NCI-H2107 treated with DMSO at 0.1 percent for 48 hours (cell line): Measurements from ENCODE around the gene NSD2.
"Not testable (repeated sequence)": the region's sequence is repeated elsewhere in the genome, so short reads cannot be mapped to it uniquely, and the experiment has no call there.

ENCODE experiments used
- DNase-seq: peaks from one replicate; lab custom pipeline; 2025; ENCODE audit not compliant: unreplicated experiment; lab: John Stamatoyannopoulos, UW

NSD2 gene

DNA sequence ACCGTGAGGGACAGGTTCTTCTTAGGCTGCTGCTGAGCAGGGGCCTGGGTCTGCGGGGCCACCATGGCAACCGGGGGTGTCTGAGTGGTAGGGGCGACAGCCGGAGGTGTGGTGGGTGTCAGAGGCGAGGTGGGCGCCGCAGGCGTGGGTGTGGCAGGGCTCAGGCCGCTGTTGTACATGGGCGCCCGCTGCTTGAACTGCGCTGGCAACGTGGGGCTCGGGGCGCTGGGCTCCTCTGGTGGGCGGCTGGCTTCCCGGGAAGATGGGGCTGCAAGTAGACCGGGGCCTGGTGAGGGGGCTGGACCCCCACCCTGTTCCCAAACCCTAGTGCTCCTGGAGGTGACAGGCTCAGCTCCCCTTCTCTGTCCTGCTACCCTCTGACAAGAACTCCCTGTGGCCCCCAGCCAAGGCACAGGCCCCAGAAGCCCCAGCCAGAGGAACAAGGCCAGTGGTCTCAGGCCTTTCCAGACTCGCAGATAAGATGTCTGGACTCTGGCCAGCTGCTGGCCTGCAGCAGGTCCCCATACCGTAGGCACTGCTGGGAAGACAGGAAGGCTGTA, 112.7 kb downstream of the NSD2 start:
- DNase-seq: no peak

DNA sequence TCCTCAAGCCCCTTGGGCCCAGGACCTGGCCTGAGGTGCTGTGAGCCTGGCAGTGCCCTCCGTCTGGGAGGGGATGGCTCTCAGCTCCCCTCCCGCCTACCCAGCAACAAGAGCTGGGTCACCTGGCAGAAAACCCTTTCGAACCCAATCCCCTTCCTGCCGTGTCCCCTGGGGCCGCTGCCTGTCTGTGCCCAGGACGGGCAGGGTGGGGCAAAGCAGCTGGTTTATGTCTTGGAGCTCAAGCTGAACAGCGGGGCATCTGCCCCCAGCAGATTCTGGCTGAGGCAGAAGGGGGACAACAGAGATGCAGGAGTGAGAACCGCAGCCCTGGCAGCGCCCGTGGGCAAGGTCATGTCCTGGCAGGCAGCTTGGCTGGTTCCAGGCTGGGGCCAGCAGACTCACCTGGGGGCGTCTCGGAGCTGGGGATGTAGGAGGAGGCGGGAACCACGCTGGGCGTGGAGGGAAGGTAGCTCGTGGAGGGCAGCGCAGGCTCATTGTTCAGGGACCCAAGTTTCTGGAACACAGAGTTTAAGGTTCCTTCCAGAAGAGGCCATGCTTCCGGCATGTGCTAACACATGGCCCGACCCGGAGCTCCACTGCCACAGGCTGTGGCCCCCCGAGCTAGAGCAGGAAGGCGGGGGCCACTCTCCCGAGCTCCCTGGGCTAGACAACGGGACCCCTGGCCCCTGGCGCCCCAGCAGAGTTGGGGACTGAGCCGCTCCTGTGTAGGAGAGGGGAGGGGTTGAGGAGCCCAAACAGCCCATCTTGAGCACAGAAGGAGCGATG, 113.4 kb downstream of the NSD2 start:
- DNase-seq: peak; percentile 6

DNA sequence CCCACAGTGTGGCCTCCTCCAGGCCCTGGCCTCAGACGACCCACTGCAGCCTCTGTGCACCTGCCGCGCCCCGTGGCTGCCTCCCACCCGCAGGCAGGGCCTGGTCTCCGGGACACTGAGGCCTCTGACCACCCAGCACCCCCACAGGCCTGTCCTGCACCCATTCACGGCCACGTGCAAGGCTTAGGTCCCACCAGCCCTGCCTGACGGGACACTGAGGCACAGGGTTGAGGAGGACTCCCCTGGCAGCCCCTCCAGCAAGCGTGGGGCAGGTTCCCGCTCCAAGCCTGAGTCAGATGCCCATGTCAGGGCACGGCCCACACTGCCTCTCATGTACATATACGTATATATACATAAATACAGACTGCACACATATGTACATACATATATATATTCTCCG, 114.1 kb downstream of the NSD2 start:
- DNase-seq: no peak

DNA sequence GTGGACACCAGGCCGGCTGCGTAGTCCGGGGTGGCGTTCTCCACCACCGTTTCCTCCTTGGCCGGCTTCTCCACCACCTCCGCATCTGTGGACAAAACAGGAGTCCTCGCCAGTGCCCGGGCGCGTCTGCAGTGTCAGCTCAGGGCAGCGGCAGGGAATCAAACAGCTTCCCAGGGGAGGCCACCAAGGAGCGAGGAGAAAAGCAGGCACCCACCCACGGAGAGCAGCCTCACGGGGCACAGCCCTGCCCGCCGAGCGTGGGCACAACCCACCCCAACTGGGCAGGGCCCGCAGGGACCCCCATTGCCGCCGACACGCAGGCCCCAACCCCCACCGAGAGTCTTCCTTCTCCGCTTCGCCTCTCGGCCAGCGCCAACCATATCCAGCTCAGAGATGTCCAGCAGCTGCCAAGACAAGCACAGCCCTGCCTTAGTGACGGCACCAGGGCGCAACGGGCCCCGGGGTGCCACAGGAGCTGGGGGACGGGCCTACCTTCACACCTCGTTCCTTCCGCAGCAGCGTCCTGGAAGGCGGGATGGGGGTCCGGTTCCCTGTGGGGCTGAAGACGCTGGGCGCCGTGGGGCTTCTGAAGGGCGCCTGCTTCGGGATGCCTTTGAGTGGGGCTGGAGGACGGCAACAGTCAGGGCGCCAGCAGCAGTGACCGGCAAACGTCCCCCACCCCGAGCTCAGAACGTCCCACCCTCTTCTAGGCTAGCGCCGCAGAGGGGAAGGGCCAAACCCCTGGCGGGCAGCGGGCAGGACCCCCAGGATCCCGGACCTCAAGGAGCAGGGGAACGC, 114.8 kb downstream of the NSD2 start:
- DNase-seq: no peak

DNA sequence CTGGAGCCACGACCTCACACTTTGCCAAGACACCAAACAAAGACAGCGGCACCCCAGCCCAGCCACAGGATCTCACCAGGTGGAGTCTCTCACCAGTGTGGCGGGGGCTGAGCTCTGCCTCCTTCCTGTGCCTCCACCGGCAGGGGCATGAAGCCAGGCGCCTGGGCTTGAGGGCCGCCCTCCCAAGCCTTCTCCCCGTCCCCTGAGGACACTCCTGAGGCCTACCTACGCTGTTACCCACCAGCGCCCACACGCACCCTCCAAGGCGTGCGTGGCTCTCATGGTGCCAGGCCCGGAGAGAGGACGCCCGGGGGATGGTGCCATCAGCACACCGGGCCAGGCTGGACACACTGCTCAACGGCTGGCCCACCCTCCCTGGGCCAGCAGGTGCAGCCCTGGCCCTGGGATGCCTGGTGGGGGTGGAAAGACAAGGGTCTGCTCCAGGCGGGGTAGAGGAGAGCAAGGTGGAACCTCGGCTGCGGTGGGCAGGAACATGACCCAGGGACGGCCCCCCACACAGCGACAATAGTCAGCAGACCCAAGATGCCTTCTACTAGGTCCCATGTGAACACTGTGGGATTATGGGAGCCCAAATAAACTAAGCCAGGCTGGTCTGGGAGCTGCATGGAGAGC, 115.5 kb downstream of the NSD2 start:
- no peak for DNase-seq

DNA sequence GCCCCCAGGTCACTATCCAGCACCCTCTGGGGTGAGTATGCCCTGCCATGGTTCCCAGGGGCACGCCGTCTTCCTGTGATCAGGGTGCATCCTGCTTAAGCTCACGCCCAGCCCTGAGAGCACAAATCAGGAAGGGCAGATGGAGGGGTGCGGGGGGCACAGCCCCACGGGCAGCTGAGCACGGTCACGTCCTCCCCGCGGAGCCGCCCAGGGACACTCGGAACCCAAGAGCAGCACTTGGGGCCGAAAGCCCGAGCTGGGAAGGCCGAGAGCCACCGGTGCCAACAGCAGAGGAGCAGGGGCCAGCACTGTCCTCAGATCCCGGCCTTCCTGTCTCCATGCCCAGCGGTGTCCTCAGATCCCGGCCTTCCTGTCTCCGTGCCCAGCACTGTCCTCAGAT, 116.1 kb downstream of the NSD2 start:
- no peak for DNase-seq

DNA sequence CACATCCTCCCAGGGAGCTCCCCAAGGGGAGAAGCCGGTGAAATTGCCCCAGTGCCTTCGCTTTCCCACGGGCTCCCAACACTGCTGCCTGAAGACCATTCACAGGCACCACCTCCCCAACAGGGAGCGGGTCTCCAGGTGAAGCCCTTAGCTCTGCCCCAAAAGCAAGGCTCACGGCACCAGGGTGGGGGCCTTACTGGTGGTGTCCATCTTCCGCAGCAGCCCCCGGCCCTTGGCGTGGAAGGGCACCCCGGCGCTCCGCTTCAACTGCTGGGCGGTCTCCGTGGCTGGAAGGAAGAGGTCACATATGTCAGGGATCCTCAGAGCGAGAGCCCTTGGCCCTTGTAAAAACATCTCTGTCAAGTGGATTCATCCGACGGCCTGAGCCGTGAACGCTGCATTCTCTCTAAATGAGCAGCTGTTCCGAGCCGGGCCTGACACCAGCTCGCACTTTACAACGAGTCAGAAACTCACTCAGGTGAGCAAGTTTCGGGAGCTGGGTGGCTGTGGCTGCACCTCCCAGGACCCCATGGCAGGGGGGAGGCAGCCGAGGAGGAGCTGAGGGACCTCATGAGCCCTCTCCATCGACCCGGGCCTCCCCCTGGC, 116.6 kb downstream of the NSD2 start:
- DNase-seq: no peak

DNA sequence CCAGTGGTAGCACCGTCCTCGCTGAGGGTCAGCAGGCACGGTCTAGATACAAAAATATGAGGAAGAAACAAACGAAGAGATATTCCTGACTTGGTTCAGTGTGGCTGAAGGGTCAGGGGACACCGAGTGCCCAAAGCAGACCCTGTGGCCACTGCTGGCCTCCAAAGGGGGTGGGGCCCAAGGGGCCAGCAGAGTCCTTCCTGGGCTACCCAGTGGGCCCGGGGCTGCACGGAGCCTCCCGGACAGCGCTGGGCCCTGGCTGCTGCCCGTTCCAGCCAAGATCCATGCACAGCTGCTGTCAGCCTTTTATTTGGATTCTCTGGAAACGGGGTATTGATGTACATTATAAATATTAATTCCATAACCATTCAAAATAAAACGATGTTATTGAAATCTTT, 117.1 kb downstream of the NSD2 start:
- DNase-seq: no peak

DNA sequence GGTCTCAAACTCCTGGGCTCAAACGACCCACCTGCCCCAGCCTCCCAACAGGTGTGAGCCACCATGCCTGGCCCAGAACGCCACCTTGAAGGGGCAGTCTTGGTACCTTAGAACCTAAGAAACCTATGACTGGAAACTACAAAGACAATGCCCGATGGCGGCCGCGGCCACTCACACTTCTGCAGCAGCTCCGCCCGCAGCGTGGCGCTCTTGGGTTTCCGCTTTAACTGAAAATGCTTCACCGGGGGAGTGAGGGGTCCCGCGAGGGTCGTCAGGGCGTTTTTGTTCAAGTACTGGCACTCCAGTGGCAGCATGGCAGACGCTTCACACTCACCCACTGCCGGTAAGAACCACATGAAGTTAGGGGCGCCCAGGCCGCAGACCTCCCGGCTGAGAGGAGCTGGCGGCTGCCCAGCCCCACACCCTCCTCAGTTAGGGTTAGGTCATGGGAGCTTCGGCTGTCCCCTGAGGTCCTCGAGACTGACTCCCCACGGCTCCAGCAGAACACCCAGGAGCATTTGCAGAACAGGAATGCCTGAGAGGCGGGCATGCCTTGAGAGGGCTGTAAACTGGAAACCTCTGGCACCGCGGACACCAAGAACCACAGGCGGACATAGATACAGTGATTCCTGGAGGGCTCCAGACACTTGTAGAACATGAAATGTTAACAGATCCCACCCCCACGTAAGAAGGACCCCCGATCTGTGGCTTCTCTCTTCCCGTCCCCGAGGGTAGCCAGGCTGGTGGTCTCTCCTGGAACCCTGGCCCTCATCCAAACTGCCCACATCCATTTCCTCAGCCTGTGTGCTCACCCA, 118.5 kb downstream of the NSD2 start:
- DNase-seq: no peak

DNA sequence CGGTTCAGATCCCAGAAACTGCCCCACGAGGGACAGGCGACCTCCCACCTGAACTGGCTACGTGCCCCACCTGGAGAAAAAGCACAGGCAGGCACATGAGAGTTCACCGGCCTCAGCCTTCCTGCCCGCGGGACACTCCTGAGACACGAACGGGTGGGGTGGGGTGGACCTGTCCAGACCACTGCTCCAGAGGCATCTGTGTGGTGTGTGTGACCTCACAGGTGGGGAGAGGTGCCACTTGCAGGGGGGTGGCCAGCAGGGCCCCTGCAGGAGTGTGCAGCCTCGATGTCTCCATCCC, 119.1 kb downstream of the NSD2 start:
- no peak for DNase-seq

DNA sequence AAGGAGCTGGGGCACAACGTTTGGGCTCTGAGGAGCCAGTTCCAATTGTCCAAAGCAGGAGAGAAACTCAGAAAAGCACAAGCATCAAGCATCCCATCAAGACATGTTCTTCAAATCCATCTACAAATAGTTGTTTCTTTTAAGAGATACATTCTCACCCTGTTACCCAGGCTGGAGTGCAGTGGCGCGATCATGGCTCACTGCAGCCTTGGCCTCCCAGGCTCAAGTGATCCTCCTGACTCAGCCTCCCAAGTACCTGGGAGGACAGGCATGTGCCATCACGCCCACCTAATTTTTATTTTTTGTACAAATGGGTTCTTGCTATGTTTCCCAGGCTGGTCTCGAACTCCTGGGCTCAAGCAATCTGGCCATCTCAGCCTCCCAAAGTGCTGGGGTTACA, 119.5 kb downstream of the NSD2 start:
- no peak for DNase-seq

DNA sequence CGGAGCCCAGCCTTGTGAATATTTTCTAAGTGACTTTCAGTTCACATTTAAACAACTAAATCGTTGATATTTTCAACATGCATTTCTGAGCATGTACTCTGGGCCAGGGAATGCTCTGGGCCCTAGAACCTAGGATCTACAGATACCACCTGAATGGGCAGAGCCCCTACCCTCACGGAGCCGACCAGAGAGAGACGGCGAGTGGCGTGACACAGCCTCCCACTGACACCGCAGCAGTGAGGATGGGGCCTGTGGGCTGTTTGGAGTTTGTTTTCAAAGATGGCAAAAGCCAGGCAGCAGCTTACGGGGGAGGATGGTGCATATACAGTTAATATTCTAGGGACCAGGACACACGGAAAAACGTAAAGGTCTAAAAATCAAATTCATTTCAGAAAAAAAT, 119.9 kb downstream of the NSD2 start:
- DNase-seq: no peak

DNA sequence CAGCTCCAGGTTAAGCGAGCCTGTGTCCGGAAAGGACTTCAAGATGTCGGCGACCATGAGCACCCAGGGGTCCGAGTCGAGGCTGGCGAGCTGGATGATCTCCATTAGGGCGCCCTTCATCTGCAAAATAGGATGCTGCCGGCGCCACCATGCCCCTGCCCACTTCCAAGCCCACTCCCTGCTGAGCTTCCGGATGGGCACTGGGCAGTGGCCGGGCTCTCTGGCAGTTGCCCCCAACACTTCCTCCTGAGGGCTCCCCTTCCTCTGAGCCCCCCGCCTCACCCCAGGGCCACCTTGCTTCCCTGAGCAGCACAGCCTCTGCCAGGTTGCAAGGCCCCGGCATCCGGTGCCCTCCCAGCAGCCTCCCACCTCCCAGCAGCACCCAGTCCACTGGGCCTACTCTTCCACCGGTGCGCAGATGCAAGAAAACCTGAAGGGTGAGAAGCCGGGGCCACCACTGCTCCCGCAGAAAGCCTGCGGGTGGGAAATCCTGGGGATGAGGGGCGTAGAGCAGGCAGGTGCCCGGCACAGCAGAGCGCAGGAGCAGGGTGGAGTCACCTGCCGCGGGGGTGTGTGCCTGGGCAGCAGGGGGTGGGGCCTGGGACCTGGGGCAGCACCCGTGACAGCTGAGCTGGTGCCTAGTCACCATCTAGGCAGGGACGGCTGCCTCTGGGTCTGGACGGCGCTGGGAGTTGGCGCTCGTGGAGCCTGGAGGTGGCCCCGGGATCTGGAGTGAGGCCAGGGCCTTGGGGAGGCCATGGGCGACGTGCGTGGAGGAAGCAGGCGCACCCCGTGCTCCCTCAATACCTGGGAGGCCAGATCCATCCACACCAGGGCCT, 120.6 kb downstream of the NSD2 start:
- DNase-seq: no peak

DNA sequence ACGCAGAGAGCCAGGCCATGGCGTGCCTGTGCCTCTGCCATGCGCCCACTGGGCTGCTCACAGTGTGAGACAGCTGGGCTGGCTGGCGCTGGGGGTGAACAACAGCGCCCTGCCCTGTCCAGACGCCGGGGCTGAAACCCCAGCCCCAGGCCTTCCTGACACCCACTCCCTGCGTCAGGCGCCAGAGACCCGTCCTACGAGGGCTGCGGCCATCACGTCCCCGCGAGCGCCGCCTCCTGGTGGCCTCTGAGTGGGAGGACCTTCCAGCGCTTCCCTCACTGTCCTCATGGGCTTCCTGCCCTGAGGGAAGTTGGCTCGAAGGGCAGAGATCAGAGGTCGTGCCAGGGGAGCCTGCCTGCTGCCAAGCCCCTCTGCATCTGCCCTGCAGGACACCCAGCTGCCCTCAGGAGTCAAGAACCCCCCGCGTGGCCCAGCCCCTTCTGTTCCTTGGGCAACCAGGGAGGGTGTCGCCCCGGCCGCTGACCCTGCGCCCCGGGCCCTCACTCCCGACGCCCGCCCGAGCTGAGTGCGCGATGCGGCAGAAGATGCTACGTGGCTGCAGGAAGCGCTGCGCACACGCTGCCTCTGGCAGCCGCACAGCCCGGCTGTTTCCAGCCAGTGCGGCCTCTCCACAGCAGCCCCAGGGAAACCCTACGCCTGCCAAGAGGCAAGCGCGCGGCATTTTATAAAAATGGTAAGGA, 121.4 kb downstream of the NSD2 start:
- DNase-seq: no peak

DNA sequence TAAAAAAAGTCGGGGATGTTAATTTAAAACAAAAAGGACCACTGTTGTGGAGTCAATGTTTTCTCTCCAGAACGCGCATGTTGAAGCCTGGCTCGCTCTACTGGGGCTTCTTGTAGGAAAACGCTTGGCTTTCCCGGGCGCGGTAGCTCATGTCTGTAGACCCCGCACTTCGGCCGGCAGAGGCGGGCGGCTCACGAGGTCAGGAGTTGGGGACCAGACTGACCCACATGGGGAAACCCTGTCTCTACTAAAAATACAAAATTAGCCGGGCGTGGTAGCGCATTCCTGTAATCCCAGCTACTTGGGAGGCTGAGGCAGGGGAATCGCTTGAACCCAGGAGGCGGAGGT, 122.0 kb downstream of the NSD2 start:
- DNase-seq: no peak

DNA sequence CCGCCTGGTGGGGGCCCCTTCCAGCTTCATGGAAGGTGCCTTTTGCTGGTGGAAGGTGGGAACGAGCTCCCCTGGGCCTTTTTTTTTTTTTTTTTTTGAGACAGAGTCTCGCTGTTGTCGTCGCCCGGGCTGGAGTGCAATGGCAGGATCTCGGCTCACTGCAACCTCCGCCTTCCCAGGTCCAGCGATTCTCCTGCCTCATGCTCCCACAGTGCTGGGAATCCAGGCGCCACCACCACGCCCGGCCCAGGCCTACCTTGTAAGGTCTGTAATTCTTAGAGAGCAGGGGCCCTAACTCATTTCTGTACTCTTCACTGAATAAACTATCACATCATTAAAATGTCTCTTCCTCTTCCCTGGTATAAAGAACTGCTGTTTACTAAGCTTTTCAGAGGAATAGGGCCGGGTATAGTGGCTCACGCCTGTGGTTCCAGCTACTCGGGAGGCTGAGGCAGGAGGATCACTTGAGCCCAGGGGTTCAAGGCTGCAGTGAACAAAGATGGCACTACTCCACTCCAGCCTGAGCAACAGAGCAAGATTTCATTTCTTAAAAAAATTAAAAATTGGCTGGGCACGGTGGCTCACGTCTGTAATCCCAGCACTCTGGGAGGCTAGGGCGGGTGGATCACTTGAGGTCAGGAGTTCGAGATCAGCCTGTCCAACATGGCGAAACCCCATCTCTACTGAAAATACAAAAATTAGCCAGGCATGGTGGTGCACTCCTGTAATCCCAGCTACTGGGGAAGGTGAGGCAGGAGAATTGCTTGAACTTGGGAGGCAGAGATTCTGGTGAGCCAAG, 122.7 kb downstream of the NSD2 start:
- not testable (repeated sequence) for DNase-seq

DNA sequence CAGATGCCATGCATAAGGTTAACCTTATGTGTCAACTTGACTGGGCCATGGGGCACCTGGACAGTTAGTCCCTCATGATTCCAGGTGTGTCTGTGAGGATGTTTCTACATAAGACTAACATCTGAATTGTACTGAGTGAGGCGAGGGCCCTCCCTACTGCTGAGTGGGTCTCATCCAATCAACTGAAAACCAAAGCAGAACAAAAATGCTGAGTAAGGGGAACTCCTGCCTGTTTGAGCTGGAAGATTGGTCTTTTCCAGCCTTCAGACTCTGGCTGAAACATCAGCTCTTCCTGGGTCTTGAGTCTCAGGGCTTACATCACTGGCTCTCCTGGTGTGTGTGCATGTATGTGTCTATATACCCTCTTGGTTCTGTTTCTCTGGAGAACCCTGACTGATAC, 123.7 kb downstream of the NSD2 start:
- no peak for DNase-seq

DNA sequence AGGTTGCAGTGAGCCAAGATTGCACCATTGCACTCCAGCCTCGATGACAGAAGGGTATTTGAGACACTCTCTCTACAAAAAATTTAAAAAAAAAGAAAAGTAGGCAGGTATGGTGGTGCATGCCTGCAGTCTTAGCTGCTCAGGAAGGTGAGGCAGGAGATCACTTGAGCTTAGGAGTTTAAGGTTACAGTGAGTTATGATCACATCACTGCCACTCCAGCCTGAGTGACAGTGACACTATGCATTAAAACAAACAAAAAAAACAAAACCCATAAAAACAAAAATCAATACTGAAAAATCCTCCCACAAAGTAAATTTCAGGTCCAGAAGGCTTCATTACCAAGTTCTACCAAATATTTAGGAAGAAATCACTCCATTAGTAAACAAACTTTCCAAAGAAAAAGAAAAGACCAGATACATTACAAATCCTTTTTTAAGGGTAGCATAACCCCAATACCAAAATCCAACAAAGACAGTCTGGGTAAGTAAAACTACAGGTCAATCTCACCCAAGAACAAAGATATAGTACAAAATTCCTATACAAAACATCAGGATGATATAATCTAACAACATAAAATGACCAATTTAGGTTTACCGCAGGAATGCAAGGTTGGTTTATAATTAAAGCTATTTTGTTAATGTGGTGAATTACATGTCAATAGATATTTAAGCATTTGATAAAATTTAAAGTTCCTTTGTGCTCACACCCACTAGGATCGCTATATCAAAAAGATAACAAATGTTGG, 125.8 kb downstream of the NSD2 start:
- DNase-seq: no peak
